Activated naive CD8-positive, alpha-beta T cell treated with anti-CD3 and anti-CD28 coated beads for 36 hours (primary cell): ENCODE data around the gene TRAF3. TPM values are rescaled to one million over a fixed set of nuclear protein-coding genes. Genes with fewer than 3 reads are reported as not detected.

Source experiments
- DNase-seq: peaks from one replicate; pipeline ENCODE4 v3.0.0; 2021
- H3K27ac Mint-ChIP-seq: one replicate; pipeline ENCODE4 v1.8.0; 2022; ENCODE audit warnings: mild to moderate bottlenecking, moderate library complexity, mixed read lengths
- H3K27me3 Mint-ChIP-seq: one replicate; pipeline ENCODE4 v1.8.0; 2022; ENCODE audit warnings: mild to moderate bottlenecking, mixed read lengths
- H3K36me3 Mint-ChIP-seq: one replicate; pipeline ENCODE4 v1.8.0; 2021; ENCODE audit warnings: mild to moderate bottlenecking, mixed read lengths
- H3K4me1 Mint-ChIP-seq: one replicate; pipeline ENCODE4 v1.8.0; 2021; ENCODE audit warnings: mixed read lengths
- H3K4me3 Mint-ChIP-seq: one replicate; pipeline ENCODE4 v1.8.0; 2022; ENCODE audit warnings: mild to moderate bottlenecking, moderate library complexity, mixed read lengths
- H3K9me3 Mint-ChIP-seq: one replicate; pipeline ENCODE4 v1.8.0; 2022; ENCODE audit warnings: mixed read lengths
- total RNA-seq, 2 experiments: library from RNA; stranded (reverse); gene quantifications; one replicate each; pipeline ENCODE4 v1.2.3, GENCODE V29; 2021

The TRAF3 gene, protein sequence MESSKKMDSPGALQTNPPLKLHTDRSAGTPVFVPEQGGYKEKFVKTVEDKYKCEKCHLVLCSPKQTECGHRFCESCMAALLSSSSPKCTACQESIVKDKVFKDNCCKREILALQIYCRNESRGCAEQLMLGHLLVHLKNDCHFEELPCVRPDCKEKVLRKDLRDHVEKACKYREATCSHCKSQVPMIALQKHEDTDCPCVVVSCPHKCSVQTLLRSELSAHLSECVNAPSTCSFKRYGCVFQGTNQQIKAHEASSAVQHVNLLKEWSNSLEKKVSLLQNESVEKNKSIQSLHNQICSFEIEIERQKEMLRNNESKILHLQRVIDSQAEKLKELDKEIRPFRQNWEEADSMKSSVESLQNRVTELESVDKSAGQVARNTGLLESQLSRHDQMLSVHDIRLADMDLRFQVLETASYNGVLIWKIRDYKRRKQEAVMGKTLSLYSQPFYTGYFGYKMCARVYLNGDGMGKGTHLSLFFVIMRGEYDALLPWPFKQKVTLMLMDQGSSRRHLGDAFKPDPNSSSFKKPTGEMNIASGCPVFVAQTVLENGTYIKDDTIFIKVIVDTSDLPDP
- 10 to 100 TPM; 39.2 to 39.6 TPM for total RNA-seq

DNA sequence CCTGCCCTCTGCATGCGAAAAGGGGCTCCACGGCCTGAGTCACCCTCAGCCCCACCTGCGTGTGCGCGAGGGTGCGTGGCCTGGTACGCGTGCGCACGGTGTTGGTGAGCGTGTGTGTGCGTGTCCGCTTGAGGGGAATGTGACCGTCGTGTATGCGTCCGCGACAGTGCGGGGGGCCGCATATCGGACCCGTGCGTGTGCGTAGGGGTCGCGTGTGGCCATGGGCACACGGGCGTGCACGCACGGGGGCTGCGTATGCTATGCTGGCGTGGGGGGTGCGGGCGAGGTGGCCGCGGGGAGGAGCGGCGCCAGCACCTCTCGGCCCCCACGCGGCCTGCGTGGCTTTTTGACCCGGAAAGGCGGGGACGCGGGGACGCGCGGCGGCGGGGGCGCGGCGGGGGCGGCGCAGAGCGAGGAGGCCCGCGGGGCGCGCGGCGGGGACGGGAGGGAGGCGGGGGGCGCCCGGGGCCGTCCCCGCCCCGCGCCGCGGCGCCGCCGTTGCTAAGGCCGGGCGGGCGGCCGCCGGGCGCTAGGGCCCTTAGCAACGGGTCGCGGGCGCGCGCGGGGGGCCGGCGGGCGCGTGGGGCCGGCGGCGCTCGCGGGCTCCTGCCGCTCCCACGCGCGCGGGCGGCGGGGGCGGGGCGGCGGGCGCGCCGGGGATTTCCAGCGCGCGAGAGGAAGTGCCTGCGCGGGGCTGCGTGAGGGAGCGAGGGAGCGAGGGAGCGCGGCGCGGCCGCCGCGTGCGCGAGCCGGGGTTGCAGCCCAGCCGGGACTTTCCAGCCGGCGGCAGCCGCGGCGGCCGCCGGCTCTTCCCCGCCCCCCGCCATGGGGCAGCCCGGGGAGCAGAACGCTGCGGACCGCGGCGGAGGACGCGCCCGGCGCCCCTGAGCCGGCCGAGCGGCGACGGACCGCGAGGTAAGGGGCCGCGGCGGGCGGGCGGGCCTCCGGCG is at the start of gene TRAF3:
Gene TRAF3, plus strand, starts transcription at position 689 of the 950 bp plus-strand sequence. CDS start 92,753 bp downstream, outside the sequence.
- no peaks in the 10 kb centered on the region for H3K9me3 Mint-ChIP-seq
- H3K4me1 Mint-ChIP-seq = peaks cover 45% of the 10 kb centered on the region
- H3K36me3 Mint-ChIP-seq = peaks cover 29% of the 10 kb centered on the region
- H3K4me3 Mint-ChIP-seq = peak within 1 kb of the TSS; percentile 88
- DNase-seq = peak; percentile 88
- peak within 1 kb of the TSS; percentile 92 for H3K27ac Mint-ChIP-seq
- no peaks in the 10 kb centered on the region for H3K27me3 Mint-ChIP-seq

DNA sequence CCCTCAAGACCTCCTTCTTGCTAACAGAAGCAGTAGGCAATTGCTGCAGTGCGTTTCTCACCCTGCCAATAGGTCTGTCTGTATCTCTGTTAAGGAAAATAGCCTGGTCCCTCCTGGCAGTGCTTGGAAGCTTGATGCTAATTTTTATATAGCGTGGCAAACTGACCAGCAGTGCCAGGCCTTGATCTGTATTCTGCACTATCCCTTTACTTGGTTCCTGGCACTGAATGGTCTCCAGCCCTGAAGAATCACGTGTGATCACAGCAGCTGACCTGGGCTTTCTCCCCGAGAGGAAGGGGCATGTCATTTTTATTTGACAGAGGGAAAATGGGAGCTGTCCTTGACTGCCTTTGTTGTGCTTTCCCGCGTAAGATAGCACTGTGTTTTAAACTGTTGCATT is 48.7 kb upstream of the TRAF3 start:
- H3K9me3 Mint-ChIP-seq = no peaks in the 10 kb centered on the region

DNA sequence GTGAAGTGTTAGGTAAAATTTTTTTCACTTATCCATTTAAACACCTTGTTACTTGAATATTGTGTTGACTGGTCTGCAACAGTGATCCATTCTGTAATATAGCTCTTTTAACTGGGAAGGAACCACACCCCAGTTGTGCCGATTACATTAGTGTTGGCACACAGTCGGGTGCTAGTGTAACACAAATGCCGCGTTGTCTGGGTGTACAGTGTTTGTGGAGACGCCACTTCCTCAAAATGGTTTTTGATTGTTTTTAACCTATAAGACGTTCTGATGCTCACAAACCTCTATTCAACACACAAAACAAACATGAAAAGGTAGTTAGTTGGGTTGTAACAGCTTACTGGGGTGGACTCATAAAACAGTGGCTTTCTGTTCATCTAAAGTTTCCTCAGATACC is 48.0 kb upstream of the TRAF3 start:
- no peak for DNase-seq
- no peaks in the 10 kb centered on the region for H3K4me1 Mint-ChIP-seq
- H3K27me3 Mint-ChIP-seq = no peaks in the 10 kb centered on the region
- no peaks in the 10 kb centered on the region for H3K9me3 Mint-ChIP-seq
- no peak overlapping the region for H3K4me3 Mint-ChIP-seq
- H3K36me3 Mint-ChIP-seq = peaks cover 10% of the 10 kb centered on the region
- H3K27ac Mint-ChIP-seq = no peak overlapping the region

More for the DNA sequence above, 48.7 kb upstream of the TRAF3 start:
- H3K27ac Mint-ChIP-seq = no peak overlapping the region
- peaks cover 15% of the 10 kb centered on the region for H3K36me3 Mint-ChIP-seq
- no peaks in the 10 kb centered on the region for H3K27me3 Mint-ChIP-seq
- no peak overlapping the region for H3K4me3 Mint-ChIP-seq
- H3K4me1 Mint-ChIP-seq = no peaks in the 10 kb centered on the region
- DNase-seq = no peak

DNA sequence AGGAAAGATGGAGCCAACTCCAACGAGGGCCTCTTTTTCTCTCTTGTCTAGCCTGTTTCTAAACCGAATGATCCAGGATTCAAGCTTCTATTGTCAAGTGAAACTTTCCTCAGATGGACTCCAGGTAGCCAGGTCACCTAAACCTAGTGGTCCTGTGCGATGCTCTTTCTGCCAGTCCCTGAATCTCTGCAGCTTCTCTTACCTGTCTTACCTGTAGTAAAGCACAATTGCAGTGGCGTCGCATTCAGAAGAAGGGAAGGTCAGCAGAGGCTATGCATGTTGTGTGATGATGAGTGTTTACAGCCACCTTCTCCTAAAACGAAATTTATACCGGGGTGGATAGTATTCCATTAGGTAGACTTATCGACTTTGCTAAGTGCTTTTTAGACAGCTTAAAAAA is 47.4 kb upstream of the TRAF3 start:
- DNase-seq = no peak
- H3K27me3 Mint-ChIP-seq = no peaks in the 10 kb centered on the region
- no peaks in the 10 kb centered on the region for H3K4me1 Mint-ChIP-seq
- peaks cover 9% of the 10 kb centered on the region for H3K36me3 Mint-ChIP-seq
- no peak overlapping the region for H3K4me3 Mint-ChIP-seq
- no peak overlapping the region for H3K27ac Mint-ChIP-seq
- no peaks in the 10 kb centered on the region for H3K9me3 Mint-ChIP-seq

DNA sequence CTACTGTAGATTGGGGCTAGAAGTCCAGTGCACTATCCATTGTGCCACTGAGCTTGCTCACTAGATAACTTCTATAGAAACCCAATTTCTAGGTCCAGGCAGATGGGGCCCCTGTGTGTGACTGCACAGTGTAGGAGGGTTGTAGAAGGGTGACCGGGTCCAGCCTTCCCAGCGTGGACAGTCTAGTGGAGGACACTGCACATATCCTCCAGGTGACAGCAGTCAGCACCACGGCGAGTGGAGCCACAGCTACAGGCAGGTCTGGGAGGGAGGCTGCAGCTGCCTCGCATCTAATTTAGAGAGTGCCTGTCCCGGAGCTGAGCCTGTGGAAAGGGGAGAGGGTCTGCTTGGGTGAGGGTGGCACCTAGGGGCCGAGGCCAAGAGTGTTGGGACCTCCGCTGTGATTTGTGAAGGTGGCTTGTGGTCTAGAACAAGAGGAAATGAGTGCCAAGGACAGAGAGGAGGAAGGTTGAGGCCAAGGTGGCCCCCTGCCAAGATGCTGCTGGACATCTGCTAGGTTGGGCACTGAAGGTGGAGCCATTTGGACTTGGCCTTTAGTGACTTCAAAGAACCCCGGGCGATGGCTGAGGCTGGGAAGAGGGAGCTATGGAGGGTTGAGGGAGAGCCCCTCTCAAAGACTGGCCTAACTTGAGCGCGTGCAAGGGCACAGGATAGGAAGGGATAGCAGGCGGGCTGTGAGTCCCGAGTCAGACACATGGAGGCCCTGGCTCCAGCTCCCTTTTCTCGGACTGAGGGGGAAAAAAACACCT is 46.0 kb upstream of the TRAF3 start:
- no peaks in the 10 kb centered on the region for H3K27me3 Mint-ChIP-seq
- H3K27ac Mint-ChIP-seq = no peak overlapping the region
- peaks cover 4% of the 10 kb centered on the region for H3K36me3 Mint-ChIP-seq
- H3K4me1 Mint-ChIP-seq = no peaks in the 10 kb centered on the region
- H3K4me3 Mint-ChIP-seq = no peak overlapping the region
- DNase-seq = no peak
- no peaks in the 10 kb centered on the region for H3K9me3 Mint-ChIP-seq

DNA sequence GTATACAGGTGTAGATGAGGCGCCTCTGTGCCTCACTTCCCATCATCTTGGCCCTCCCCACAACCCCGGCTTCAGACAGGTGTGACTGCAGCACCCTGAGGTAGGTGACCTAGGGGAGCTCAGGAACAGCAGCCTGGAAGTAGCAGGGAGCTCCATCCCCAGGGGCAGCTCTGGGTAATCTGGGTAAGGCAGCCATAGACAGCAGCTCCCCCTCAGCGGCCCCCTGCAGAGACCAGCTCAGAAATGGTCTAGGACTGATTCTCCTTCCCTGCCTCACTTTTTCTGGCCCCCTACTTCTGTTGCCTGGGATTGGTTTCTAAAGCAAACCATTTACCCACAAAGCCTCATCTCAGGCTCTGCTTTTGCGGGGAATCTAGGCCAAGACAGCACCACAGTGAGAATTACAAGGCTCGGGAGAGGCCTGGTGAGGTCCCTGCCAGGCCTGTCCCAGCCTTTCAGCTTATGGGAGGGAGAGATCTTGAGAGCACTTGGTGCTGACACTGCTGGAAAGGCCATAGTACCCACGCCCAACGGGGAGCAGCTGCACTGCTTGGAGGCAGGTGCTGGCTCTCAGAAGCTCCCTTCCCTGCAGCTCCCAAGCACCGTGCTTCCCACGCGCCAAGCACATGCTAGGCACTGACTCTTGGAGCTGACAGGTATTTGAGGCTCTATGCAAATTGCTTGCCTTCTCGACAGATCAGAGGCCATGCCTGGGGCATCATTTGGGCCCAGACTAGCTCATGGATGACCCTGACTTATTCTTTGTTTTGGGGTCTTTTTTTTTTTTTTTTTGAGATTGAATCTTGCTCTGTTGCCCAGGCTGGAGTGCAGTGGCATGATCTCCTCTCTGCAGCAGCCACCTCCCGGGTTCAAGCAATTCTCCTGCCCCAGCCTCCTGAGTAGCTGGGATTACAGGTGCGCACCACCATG is 45.1 kb upstream of the TRAF3 start:
- no peak for DNase-seq

DNA sequence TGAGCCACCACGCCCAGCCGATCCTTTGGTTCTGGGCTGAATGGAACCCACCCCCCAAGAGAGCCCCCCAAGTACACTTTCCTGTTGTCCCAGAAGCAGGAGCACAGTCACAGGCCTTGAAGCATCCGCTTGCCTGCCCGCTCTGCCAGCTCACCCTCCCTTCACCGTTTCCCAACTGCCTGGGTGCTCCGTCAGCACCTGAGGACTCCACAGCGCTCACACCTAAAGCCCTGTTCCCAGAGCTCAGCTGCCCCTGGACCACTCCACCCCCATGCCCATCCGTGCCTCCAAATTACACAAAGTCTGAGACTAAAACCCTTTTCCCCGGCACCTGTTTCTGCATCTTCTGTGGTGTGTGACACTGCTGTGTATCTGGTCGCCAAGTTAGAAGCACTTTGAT is 44.3 kb upstream of the TRAF3 start:
- peaks cover 4% of the 10 kb centered on the region for H3K36me3 Mint-ChIP-seq
- no peak for DNase-seq
- H3K4me1 Mint-ChIP-seq = no peaks in the 10 kb centered on the region
- no peak overlapping the region for H3K4me3 Mint-ChIP-seq
- H3K27me3 Mint-ChIP-seq = no peaks in the 10 kb centered on the region
- no peaks in the 10 kb centered on the region for H3K9me3 Mint-ChIP-seq
- H3K27ac Mint-ChIP-seq = no peak overlapping the region

More for the DNA sequence above, 45.1 kb upstream of the TRAF3 start:
- Mint-ChIP-seq H3K4me1 (no peaks in the 10 kb centered on the region), H3K36me3 (peaks cover 4% of the 10 kb centered on the region), H3K9me3 (no peaks in the 10 kb centered on the region), H3K4me3 (no peak overlapping the region), H3K27ac (no peak overlapping the region), H3K27me3 (no peaks in the 10 kb centered on the region)

DNA sequence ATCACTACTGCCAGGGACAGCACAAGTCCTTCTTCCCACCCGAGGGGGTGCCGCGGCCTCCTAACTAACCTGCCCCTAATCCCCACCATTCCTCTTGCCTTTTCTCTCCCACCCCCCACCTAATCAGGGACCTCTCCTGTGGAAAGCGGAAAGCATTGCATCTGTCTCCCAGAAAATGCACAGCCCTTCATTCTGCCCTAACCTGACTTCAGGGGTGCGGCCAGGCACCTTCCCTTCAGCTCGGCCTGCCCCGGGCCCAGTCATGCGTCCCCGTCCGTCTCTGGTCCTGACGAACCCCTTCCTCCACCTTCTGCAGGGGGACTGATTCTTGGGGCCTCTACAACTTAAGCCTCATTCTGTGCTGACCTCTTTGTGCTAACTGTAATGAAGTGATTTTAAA is 43.9 kb upstream of the TRAF3 start:
- peaks cover 3% of the 10 kb centered on the region for H3K36me3 Mint-ChIP-seq

DNA sequence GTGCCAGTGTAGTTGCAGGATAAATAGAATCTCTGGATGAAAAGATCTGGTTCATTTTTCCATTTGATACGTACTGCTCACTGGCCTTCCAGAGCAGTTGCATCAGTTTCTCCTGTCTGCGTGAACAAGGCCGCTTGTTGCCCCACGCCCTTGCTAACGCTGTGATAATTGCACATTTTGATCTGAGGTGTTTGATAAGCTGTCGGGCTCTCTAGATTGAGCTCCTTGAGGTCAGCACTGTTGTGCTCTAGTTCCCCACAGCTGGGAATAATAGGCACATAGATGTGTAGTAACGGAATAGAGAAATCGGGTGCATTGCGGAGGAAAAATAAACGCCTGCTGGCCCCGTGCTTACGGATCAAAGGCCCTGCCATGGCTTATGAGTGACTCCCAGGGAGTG is 42.8 kb upstream of the TRAF3 start:
- DNase-seq = no peak

More for the DNA sequence above, 43.9 kb upstream of the TRAF3 start:
- H3K27me3 Mint-ChIP-seq = no peaks in the 10 kb centered on the region
- H3K27ac Mint-ChIP-seq = no peak overlapping the region
- no peak overlapping the region for H3K4me3 Mint-ChIP-seq
- DNase-seq = no peak
- H3K9me3 Mint-ChIP-seq = no peaks in the 10 kb centered on the region
- H3K4me1 Mint-ChIP-seq = no peaks in the 10 kb centered on the region

DNA sequence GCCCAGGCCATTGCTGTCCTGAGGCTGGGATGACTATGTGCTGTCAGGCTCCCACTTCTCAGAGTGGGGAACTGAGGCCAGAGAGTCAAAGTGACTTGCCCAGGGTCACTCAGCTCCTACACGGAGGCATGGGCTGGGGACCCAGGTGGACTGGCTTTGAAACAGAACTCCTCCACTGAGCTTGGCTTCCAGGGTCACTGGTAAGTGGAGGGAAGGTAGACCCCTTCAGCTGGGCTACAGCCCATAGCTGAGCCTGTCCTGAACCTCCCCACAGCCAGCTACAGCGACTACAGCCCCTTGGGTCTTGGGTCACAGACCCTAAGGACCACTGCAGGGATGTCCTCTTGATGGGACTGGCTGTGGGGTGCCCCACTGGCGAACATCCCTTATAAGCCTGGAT is 40.3 kb upstream of the TRAF3 start:
- H3K27me3 Mint-ChIP-seq = no peaks in the 10 kb centered on the region
- H3K9me3 Mint-ChIP-seq = peaks cover 1% of the 10 kb centered on the region
- H3K27ac Mint-ChIP-seq = no peak overlapping the region
- no peak for DNase-seq
- H3K4me3 Mint-ChIP-seq = no peak overlapping the region
- no peaks in the 10 kb centered on the region for H3K4me1 Mint-ChIP-seq
- H3K36me3 Mint-ChIP-seq = peaks cover 2% of the 10 kb centered on the region

More for the DNA sequence above, 42.8 kb upstream of the TRAF3 start:
- H3K27ac Mint-ChIP-seq = no peak overlapping the region
- H3K4me1 Mint-ChIP-seq = no peaks in the 10 kb centered on the region
- H3K27me3 Mint-ChIP-seq = no peaks in the 10 kb centered on the region
- no peaks in the 10 kb centered on the region for H3K9me3 Mint-ChIP-seq
- H3K4me3 Mint-ChIP-seq = no peak overlapping the region
- H3K36me3 Mint-ChIP-seq = peaks cover 3% of the 10 kb centered on the region

DNA sequence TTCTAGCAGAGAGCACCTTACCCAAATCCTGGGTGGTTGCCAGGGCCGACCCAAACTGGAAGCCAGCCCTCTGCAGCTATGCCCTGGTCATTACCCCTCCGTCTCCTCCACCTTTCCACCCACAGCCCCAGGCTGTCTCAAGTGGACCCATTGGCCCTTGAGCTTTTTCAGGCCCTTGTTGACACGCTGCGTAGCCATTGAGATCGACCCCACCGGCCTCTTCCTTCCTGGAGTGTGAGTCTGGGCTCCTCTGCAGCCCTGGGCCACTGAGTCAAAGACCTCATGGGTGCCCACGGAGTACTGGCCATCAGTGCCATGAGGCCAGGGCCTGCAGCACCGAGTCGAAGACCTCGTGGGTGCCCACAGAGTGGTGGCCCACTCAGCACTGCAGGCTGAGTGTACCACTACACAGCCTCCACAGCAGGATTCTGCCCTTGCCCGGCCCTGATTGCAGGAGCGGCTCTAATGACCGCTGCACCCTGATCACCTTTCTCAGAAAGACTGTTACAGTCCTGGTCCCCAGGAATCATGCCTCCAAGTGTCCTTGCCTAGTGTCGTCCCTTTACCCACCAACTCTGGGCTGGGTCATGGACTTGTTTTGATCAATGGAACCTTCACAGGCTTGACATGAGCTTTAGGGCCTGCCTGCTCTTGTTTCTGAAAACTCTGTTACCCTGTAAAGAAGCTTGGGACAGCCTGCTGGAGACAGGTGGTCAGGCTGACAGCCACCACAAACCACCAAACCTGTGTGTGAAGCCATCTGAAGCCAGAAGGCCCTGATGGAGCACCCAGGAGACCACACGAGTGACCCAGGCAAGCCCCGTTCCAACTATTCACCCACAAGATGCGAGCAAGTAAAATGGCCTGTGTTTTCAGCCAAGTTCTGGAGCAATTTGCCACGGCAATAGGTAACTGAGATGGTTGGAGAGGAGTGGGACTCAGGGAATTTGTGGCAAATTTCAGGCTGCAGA is 39.6 kb upstream of the TRAF3 start:
- Mint-ChIP-seq H3K4me3 (no peak overlapping the region), H3K4me1 (no peaks in the 10 kb centered on the region), H3K27me3 (no peaks in the 10 kb centered on the region), H3K9me3 (peaks cover 2% of the 10 kb centered on the region), H3K27ac (no peak overlapping the region), H3K36me3 (peaks cover 2% of the 10 kb centered on the region)
- no peak for DNase-seq

DNA sequence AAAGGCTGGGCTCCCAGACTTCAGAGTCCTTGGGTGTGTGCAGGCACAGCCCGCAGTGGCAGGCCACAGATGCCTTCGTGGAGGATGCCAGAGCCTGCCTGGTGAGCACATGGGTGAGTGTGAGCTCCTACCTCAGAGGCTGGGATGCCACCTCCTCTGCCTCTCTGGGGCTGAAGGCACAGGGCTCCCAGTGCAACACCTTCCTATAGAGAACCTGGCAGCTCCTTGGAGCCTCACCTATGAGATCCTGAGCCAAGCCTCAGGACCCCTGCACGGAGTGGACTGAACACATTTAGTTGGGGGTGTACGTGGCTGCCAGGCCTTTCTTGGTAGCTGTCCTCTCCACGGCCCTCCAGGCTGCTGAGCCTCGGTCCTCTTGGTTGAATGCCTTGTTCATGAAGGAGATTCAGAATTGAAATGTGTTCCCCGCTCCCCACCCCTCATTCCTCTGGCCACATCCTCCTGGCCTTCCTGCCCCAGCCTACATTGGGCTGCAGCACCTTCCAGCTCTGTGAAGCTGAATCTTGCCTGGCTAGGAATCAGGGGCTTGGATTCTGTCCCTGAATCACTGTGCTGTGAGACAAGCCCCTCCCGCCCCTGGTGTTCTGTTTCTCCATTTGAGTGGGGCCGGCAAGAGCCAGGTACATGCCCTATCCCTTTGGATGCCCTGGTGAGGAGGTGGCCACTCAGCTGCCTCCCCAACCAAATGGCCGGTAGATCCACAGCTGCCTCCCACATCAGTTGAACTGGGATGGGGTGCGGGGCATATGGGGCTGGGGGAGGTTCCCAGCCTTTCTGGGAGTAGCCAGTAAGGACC is 38.7 kb upstream of the TRAF3 start:
- H3K27me3 Mint-ChIP-seq = no peaks in the 10 kb centered on the region
- no peak for DNase-seq
- H3K36me3 Mint-ChIP-seq = peaks cover 7% of the 10 kb centered on the region
- peaks cover 8% of the 10 kb centered on the region for H3K9me3 Mint-ChIP-seq
- H3K27ac Mint-ChIP-seq = no peak overlapping the region
- H3K4me1 Mint-ChIP-seq = no peaks in the 10 kb centered on the region
- H3K4me3 Mint-ChIP-seq = no peak overlapping the region
